Pancreas (tissue), 10 donors: ENCODE measurements around the gene PCDHGB1. TPM values are rescaled to one million over a fixed set of nuclear protein-coding genes. Genes with fewer than 3 reads are reported as not detected.
"Not testable (repeated sequence)": the region's sequence is repeated elsewhere in the genome, so short reads cannot be mapped to it uniquely, and the experiment has no call there.

Experiments used
- ATAC-seq, 4 donors: fragments of 200-7000 bp; cut with Tn5 transposase; one replicate each; pipeline versions ENCODE4 v1.8.0 to v1.9.1; 2020; ENCODE audit warnings: mild to moderate bottlenecking in 4 of 4, moderate library complexity in 4 of 4
- DNase-seq, 6 donors: peaks; one replicate each; pipeline ENCODE4 v3.0.0-alpha.2; 2020
- FAIRE-seq: peaks from 2 replicates; lab custom pipeline; 2012; peaks lifted over from hg19 to GRCh38; lab: Jason Lieb, UNC
- H3K27ac ChIP-seq, 4 donors: fragments of 200-600 bp; sonication (generic); 1 replicate in 3 of 4; 2 replicates in 1 of 4; pipeline versions ENCODE4 v1.5.0 to v1.8.0; 2020
- H3K27me3 ChIP-seq, 4 donors: fragments of 200-600 bp; one replicate each; pipeline ENCODE4 v1.8.0; 2021
- H3K36me3 ChIP-seq, 3 donors: fragments of 200-600 bp; sonication (generic) in 1 of 3; one replicate each; pipeline versions ENCODE4 v1.5.0 to v1.8.0; 2020 to 2021
- H3K4me1 ChIP-seq, 3 donors: fragments of 200-600 bp; one replicate each; pipeline ENCODE4 v1.8.0; 2021
- H3K4me3 ChIP-seq, 4 donors: fragments of 200-600 bp; sonication (generic) in 2 of 4; one replicate each; pipeline versions ENCODE4 v1.5.0 to v1.8.0; 2020 to 2021
- H3K9me3 ChIP-seq, 4 donors: fragments of 200-600 bp; one replicate each; pipeline ENCODE4 v1.8.0; 2021
- WGBS, 2 donors: extraction: QIAGEN DNeasy Blood & Tissue Kit; methylation state at CpG; one replicate each; pipeline ENCODE4 v1.1.7; 2013; 5-methylcytosine and 5-hydroxymethylcytosine counted together
- intact Hi-C, 3 donors: fragments of 100-400 bp; cut with DNase I; formaldehyde crosslinking; loops; one replicate each; pipeline versions ENCODE4 v1.11.1 to v1.14.2; 2022
- polyA plus RNA-seq, 2 donors: library from polyadenylated mRNA; stranded (reverse); fragments of 200-250 nt; gene quantifications; one replicate each; pipeline ENCODE4 v1.2.3, GENCODE V29; 2013
- total RNA-seq, 6 donors: library from RNA; stranded (reverse); fragmentation: NEBNext Ultra II Directional in 4 of 6; extraction: Animal tissue kit (Norgen Biotek cat#: 25700) in 4 of 6; gene quantifications; one replicate each; pipeline versions ENCODE4 v1.2.1 to v1.2.4, GENCODE V29; 2021 to 2023
- TF ChIP-seq, protein P1 (sequence below), 4 donors: fragments of 200-600 bp; sonication (generic) in 3 of 4; IDR thresholded peaks; one replicate each; pipeline versions ENCODE4 v1.5.0 to v1.8.0; 2021; ENCODE audit warnings: antibody characterized with exemption in 4 of 4
- donor health status: healthy with polysubstance abuse.
- donor health status: DM: no; HTN: no; CAD: no; lungs with moderate emphysema.
- donor health status: DM: no; HTN: no; CAD: no.
- donor health status: control.
- donor health status: control.
- donor health status: Bipolar disorder and iron deficiency.
- donor health status: DM: yes; HTN: yes; CAD: no.
- donor health status: DM: no; HTN: no; CAD: no.
- donor health status: DM: no; HTN: no; CAD: no.
- donor health status: DM: yes; HTN: yes; CAD: no.

The PCDHGB1 gene
- total and polyA plus RNA-seq, 8 donors, result 0.31 to 3.2 (median 1.7) TPM

GRCh38 chr5:141397756-141398551 lies 48.1 kb downstream of the PCDHGB1 start, which contains the start of gene PCDHGB5:
Gene PCDHGB5 (plus strand): TSS chr5:141397947. CDS start chr5:141398128, 181 bp downstream.
- FAIRE-seq, H3K27ac ChIP-seq, intact Hi-C loops, H3K36me3 ChIP-seq, H3K27me3 ChIP-seq, H3K4me1 ChIP-seq: not testable (repeated sequence)
- H3K9me3 ChIP-seq, result peaks cover 0 to 17% (median 2%) of the 10 kb centered on the region in 4 donors
- peak in 4 of 6 donors; percentile 33 to 69 (median 45) for DNase-seq
- peak within 1 kb of the TSS in 2 of 4 donors; percentile 8 to 37 for H3K4me3 ChIP-seq
- 1 to 5% methylated on average over 24 to 25 of the region's 43 CpGs for WGBS, 2 donors
- TF ChIP-seq, protein P1, sequence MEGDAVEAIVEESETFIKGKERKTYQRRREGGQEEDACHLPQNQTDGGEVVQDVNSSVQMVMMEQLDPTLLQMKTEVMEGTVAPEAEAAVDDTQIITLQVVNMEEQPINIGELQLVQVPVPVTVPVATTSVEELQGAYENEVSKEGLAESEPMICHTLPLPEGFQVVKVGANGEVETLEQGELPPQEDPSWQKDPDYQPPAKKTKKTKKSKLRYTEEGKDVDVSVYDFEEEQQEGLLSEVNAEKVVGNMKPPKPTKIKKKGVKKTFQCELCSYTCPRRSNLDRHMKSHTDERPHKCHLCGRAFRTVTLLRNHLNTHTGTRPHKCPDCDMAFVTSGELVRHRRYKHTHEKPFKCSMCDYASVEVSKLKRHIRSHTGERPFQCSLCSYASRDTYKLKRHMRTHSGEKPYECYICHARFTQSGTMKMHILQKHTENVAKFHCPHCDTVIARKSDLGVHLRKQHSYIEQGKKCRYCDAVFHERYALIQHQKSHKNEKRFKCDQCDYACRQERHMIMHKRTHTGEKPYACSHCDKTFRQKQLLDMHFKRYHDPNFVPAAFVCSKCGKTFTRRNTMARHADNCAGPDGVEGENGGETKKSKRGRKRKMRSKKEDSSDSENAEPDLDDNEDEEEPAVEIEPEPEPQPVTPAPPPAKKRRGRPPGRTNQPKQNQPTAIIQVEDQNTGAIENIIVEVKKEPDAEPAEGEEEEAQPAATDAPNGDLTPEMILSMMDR (IDR thresholded peaks at IDR 0.05), result peak in 3 of 4 donors; percentile 35 to 44 (median 41)
- peak; percentile 94 to 100 (median 98) for ATAC-seq

- WGBS, 2 donors, result 18 to 22% methylated on average over 15 of the region's 15 CpGs
- DNase-seq, result no peak
- Histone ChIP-seq H3K36me3 (no peaks in the 10 kb centered on the region), H3K9me3 (peaks cover 0 to 10% (median 2%) of the 10 kb centered on the region in 4 donors), H3K27ac (no peak overlapping the region), H3K4me1 (peaks cover 0 to 2% (median 0%) of the 10 kb centered on the region in 3 donors), H3K4me3 (peak overlapping the region in 1 of 4 donors; percentile 13), H3K27me3 (no peaks in the 10 kb centered on the region)
- no peak for FAIRE-seq
- no peak for ATAC-seq
- TF ChIP-seq, protein P1 (IDR thresholded peaks at IDR 0.05), result no peak
- intact Hi-C loops, result no loop called here
Observed at GRCh38 chr5:141398608-141399007, 48.7 kb downstream of the PCDHGB1 start.

DNA sequence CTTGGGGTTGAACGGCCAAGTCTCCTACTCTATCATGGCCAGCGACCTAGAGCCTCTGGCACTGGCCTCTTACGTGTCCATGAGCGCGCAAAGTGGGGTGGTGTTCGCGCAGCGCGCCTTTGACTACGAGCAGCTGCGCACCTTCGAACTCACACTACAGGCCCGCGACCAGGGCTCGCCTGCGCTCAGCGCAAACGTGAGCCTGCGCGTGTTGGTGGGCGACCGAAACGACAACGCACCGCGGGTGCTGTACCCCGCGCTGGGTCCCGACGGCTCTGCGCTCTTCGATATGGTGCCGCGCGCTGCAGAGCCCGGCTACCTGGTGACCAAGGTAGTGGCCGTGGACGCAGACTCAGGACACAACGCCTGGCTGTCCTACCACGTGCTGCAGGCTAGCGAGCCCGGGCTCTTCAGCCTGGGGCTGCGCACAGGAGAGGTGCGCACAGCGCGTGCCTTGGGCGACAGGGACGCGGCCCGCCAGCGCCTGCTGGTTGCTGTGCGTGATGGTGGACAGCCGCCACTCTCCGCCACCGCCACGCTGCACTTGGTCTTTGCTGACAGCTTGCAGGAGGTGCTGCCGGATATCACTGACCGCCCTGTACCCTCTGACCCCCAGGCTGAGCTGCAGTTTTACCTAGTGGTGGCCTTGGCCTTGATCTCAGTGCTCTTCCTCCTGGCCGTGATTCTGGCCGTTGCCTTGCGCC lies 49.8 kb downstream of the PCDHGB1 start:
- TF ChIP-seq, protein P1 (IDR thresholded peaks at IDR 0.05), result no peak
- H3K9me3 ChIP-seq, result peaks cover 0 to 6% (median 2%) of the 10 kb centered on the region in 4 donors
- WGBS, 2 donors, result 20 to 21% methylated on average over 53 to 61 of the region's 61 CpGs

More for the DNA sequence above, 49.8 kb downstream of the PCDHGB1 start:
- FAIRE-seq (no peak), DNase-seq (peak in 1 of 6 donors; percentile 32), ATAC-seq (no peak)
- intact Hi-C loops, result loop anchor here in 1 of 3 donors (10.0 kb wide), 1 partner anchor 155 kb away; no protein-coding TSS in a partner anchor
- Histone ChIP-seq H3K4me3 (no peak overlapping the region), H3K36me3 (no peaks in the 10 kb centered on the region), H3K4me1 (peaks cover 0 to 2% (median 0%) of the 10 kb centered on the region in 3 donors), H3K27ac (no peak overlapping the region), H3K27me3 (no peaks in the 10 kb centered on the region)

Other genes with a start within 250 kb of the PCDHGB1 start
Only the 30 nearest of the 37 such genes appear.
- gene PCDHB9, start 162.9 kb upstream of the PCDHGB1 start, total RNA-seq, result 1 to 10 TPM in 1 of 6 donors, under 1 TPM in 5; 0.35 to 1.1 (median 0.51) TPM
- 1 to 10 TPM in 1 of 2 donors, under 1 TPM in 1; 0.76 to 1.2 TPM for gene PCDHB9, start 162.9 kb upstream of the PCDHGB1 start, polyA plus RNA-seq
- 1 to 10 TPM in 1 of 6 donors, under 1 TPM in 5; 0.49 to 1.5 (median 0.63) TPM for gene PCDHB10, start 157.7 kb upstream of the PCDHGB1 start, total RNA-seq
- gene PCDHB10, start 157.7 kb upstream of the PCDHGB1 start, polyA plus RNA-seq, result 1 to 10 TPM in 1 of 2 donors, under 1 TPM in 1; 0.30 to 1.4 TPM
- gene PCDHB11, start 150.5 kb upstream of the PCDHGB1 start, total RNA-seq, result 1 to 10 TPM; 2.1 to 9.0 (median 4.9) TPM
- gene PCDHB11, start 150.5 kb upstream of the PCDHGB1 start, polyA plus RNA-seq, result 1 to 10 TPM in 1 of 2 donors, under 1 TPM in 1; 0.72 to 2.3 TPM
- 1 to 10 TPM; 1.3 to 2.5 (median 1.5) TPM for gene PCDHB12, start 141.4 kb upstream of the PCDHGB1 start, total RNA-seq
- gene PCDHB12, start 141.4 kb upstream of the PCDHGB1 start, polyA plus RNA-seq, result 1 to 10 TPM in 1 of 2 donors, under 1 TPM in 1; 0.46 to 1.3 TPM
- 1 to 10 TPM; 2.4 to 3.3 (median 3.0) TPM for gene PCDHB13, start 136.2 kb upstream of the PCDHGB1 start, total RNA-seq
- 1 to 10 TPM; 1.2 to 1.9 TPM for gene PCDHB13, start 136.2 kb upstream of the PCDHGB1 start, polyA plus RNA-seq
- 1 to 10 TPM; 1.9 to 2.7 (median 2.1) TPM for gene PCDHB14, start 126.8 kb upstream of the PCDHGB1 start, total RNA-seq
- 1 to 10 TPM; 2.8 to 2.9 TPM for gene PCDHB14, start 126.8 kb upstream of the PCDHGB1 start, polyA plus RNA-seq
- gene PCDHB15, start 104.7 kb upstream of the PCDHGB1 start, total RNA-seq, result 1 to 10 TPM; 1.7 to 2.6 (median 2.4) TPM
- 1 to 10 TPM; 1.8 to 2.8 TPM for gene PCDHB15, start 104.7 kb upstream of the PCDHGB1 start, polyA plus RNA-seq
- under 1 TPM in 5 of 6 donors, not detected in 1; 0.14 to 0.69 (median 0.19) TPM for gene SLC25A2, start 46.0 kb upstream of the PCDHGB1 start, total RNA-seq
- gene SLC25A2, start 46.0 kb upstream of the PCDHGB1 start, polyA plus RNA-seq, result under 1 TPM in 1 of 2 donors, not detected in 1; 0.30 TPM
- 10 to 100 TPM; 17.7 to 40.2 (median 22.7) TPM for gene TAF7, start 29.3 kb upstream of the PCDHGB1 start, total RNA-seq
- 10 to 100 TPM; 16.6 to 47.4 TPM for gene TAF7, start 29.3 kb upstream of the PCDHGB1 start, polyA plus RNA-seq
- gene PCDHGA1, start 19.6 kb upstream of the PCDHGB1 start, total RNA-seq, result under 1 TPM; 0.22 to 0.67 (median 0.40) TPM
- under 1 TPM; 0.19 to 0.33 TPM for gene PCDHGA1, start 19.6 kb upstream of the PCDHGB1 start, polyA plus RNA-seq
- 1 to 10 TPM in 5 of 6 donors, under 1 TPM in 1; 0.75 to 2.1 (median 1.5) TPM for gene PCDHGA2, start 11.3 kb upstream of the PCDHGB1 start, total RNA-seq
- under 1 TPM; 0.46 to 0.94 TPM for gene PCDHGA2, start 11.3 kb upstream of the PCDHGB1 start, polyA plus RNA-seq
- 1 to 10 TPM in 5 of 6 donors, under 1 TPM in 1; 0.98 to 2.4 (median 1.7) TPM for gene PCDHGA3, start 6.3 kb upstream of the PCDHGB1 start, total RNA-seq
- gene PCDHGA3, start 6.3 kb upstream of the PCDHGB1 start, polyA plus RNA-seq, result under 1 TPM; 0.52 to 0.87 TPM
- gene PCDHGA4, start 4.9 kb downstream of the PCDHGB1 start, total RNA-seq, result 1 to 10 TPM; 1.8 to 2.9 (median 2.2) TPM
- 1 to 10 TPM in 1 of 2 donors, under 1 TPM in 1; 0.61 to 1.0 TPM for gene PCDHGA4, start 4.9 kb downstream of the PCDHGB1 start, polyA plus RNA-seq
- gene PCDHGB2, start 9.9 kb downstream of the PCDHGB1 start, total RNA-seq, result 1 to 10 TPM; 1.8 to 2.8 (median 2.2) TPM
- 1 to 10 TPM in 1 of 2 donors, under 1 TPM in 1; 0.63 to 1.1 TPM for gene PCDHGB2, start 9.9 kb downstream of the PCDHGB1 start, polyA plus RNA-seq
- gene PCDHGA5, start 14.1 kb downstream of the PCDHGB1 start, total RNA-seq, result 1 to 10 TPM; 1.2 to 2.1 (median 1.6) TPM
- gene PCDHGA5, start 14.1 kb downstream of the PCDHGB1 start, polyA plus RNA-seq, result 1 to 10 TPM in 1 of 2 donors, under 1 TPM in 1; 0.40 to 1.1 TPM
- gene PCDHGB3, start 20.1 kb downstream of the PCDHGB1 start, total RNA-seq, result 1 to 10 TPM; 1.7 to 3.0 (median 2.3) TPM
- under 1 TPM; 0.59 to 0.99 TPM for gene PCDHGB3, start 20.1 kb downstream of the PCDHGB1 start, polyA plus RNA-seq
- gene PCDHGA6, start 23.8 kb downstream of the PCDHGB1 start, total RNA-seq, result 1 to 10 TPM; 1.4 to 3.1 (median 2.0) TPM
- 1 to 10 TPM; 1.1 to 1.4 TPM for gene PCDHGA6, start 23.8 kb downstream of the PCDHGB1 start, polyA plus RNA-seq
- gene PCDHGA7, start 32.6 kb downstream of the PCDHGB1 start, total RNA-seq, result 1 to 10 TPM; 1.2 to 2.0 (median 1.7) TPM
- gene PCDHGA7, start 32.6 kb downstream of the PCDHGB1 start, polyA plus RNA-seq, result 1 to 10 TPM in 1 of 2 donors, under 1 TPM in 1; 0.92 to 1.3 TPM
- 1 to 10 TPM; 1.5 to 3.1 (median 1.9) TPM for gene PCDHGB4, start 37.6 kb downstream of the PCDHGB1 start, total RNA-seq
- under 1 TPM; 0.56 to 0.65 TPM for gene PCDHGB4, start 37.6 kb downstream of the PCDHGB1 start, polyA plus RNA-seq
- gene PCDHGA8, start 42.5 kb downstream of the PCDHGB1 start, total RNA-seq, result 1 to 10 TPM in 2 of 6 donors, under 1 TPM in 4; 0.72 to 1.1 (median 0.91) TPM
- gene PCDHGA8, start 42.5 kb downstream of the PCDHGB1 start, polyA plus RNA-seq, result under 1 TPM; 0.12 to 0.49 TPM
- 1 to 10 TPM; 4.0 to 7.9 (median 5.4) TPM for gene PCDHGB5, start 47.8 kb downstream of the PCDHGB1 start, total RNA-seq
- 1 to 10 TPM; 1.1 to 1.4 TPM for gene PCDHGB5, start 47.8 kb downstream of the PCDHGB1 start, polyA plus RNA-seq
- gene PCDHGA9, start 52.7 kb downstream of the PCDHGB1 start, total RNA-seq, result 1 to 10 TPM; 1.4 to 3.0 (median 2.3) TPM
- 1 to 10 TPM in 1 of 2 donors, under 1 TPM in 1; 0.31 to 1.3 TPM for gene PCDHGA9, start 52.7 kb downstream of the PCDHGB1 start, polyA plus RNA-seq
- 1 to 10 TPM; 1.7 to 4.0 (median 2.6) TPM for gene PCDHGB6, start 57.9 kb downstream of the PCDHGB1 start, total RNA-seq
- gene PCDHGB6, start 57.9 kb downstream of the PCDHGB1 start, polyA plus RNA-seq, result 1 to 10 TPM in 1 of 2 donors, under 1 TPM in 1; 0.63 to 1.1 TPM
- gene PCDHGA10, start 62.9 kb downstream of the PCDHGB1 start, total RNA-seq, result 1 to 10 TPM; 1.2 to 3.1 (median 2.1) TPM
- under 1 TPM; 0.26 to 0.95 TPM for gene PCDHGA10, start 62.9 kb downstream of the PCDHGB1 start, polyA plus RNA-seq
- 1 to 10 TPM; 3.3 to 5.6 (median 3.9) TPM for gene PCDHGB7, start 67.6 kb downstream of the PCDHGB1 start, total RNA-seq
- gene PCDHGB7, start 67.6 kb downstream of the PCDHGB1 start, polyA plus RNA-seq, result 1 to 10 TPM; 1.0 to 1.1 TPM
- gene PCDHGA11, start 71.0 kb downstream of the PCDHGB1 start, total RNA-seq, result 1 to 10 TPM; 1.2 to 2.6 (median 1.6) TPM
- gene PCDHGA11, start 71.0 kb downstream of the PCDHGB1 start, polyA plus RNA-seq, result under 1 TPM; 0.23 to 0.99 TPM
- 1 to 10 TPM; 1.2 to 2.3 (median 1.6) TPM for gene PCDHGA12, start 80.4 kb downstream of the PCDHGB1 start, total RNA-seq
- 1 to 10 TPM in 1 of 2 donors, under 1 TPM in 1; 0.33 to 1.2 TPM for gene PCDHGA12, start 80.4 kb downstream of the PCDHGB1 start, polyA plus RNA-seq
- 10 to 100 TPM in 5 of 6 donors, 1 to 10 TPM in 1; 9.1 to 25.3 (median 16.7) TPM for gene PCDHGC3, start 125.9 kb downstream of the PCDHGB1 start, total RNA-seq
- 10 to 100 TPM; 20.0 to 23.1 TPM for gene PCDHGC3, start 125.9 kb downstream of the PCDHGB1 start, polyA plus RNA-seq
- gene PCDHGC4, start 134.9 kb downstream of the PCDHGB1 start, total RNA-seq, result 1 to 10 TPM in 3 of 6 donors, under 1 TPM in 3; 0.41 to 1.4 (median 0.91) TPM
- under 1 TPM; 0.35 to 0.65 TPM for gene PCDHGC4, start 134.9 kb downstream of the PCDHGB1 start, polyA plus RNA-seq
- gene PCDHGC5, start 139.0 kb downstream of the PCDHGB1 start, total RNA-seq, result under 1 TPM; 0.17 to 0.98 (median 0.76) TPM
- gene PCDHGC5, start 139.0 kb downstream of the PCDHGB1 start, polyA plus RNA-seq, result under 1 TPM; 0.09 to 0.61 TPM